Mucosa of rectum (tissue), 2 donors: ENCODE measurements around the gene PXYLP1.

Experiments
- H3K27ac ChIP-seq, 2 donors: one replicate each; pipeline ENCODE4 v1.7.0; 2013; ENCODE audit warnings: inconsistent platforms in 2 of 2, low read depth in 2 of 2, low read length in 2 of 2
- H3K27me3 ChIP-seq, 2 donors: one replicate each; pipeline ENCODE4 v1.7.0; 2013; ENCODE audit warnings: low read length in 2 of 2; ENCODE audit not compliant: control insufficient read depth in 2 of 2, insufficient read depth in 2 of 2
- H3K36me3 ChIP-seq, 2 donors: one replicate each; pipeline ENCODE4 v1.7.0; 2013; ENCODE audit warnings: low read length in 2 of 2; ENCODE audit not compliant: control insufficient read depth in 2 of 2, insufficient read depth in 2 of 2
- H3K4me1 ChIP-seq, 2 donors: one replicate each; pipeline ENCODE4 v1.7.0; 2013; ENCODE audit warnings: low read length in 2 of 2, mild to moderate bottlenecking in 1 of 2; ENCODE audit not compliant: control insufficient read depth in 2 of 2, insufficient read depth in 2 of 2
- H3K4me3 ChIP-seq, 2 donors: one replicate each; pipeline ENCODE4 v1.7.0; 2013; ENCODE audit warnings: low read length in 2 of 2
- H3K9ac ChIP-seq, 2 donors: one replicate each; pipeline ENCODE4 v1.7.0; 2013; ENCODE audit warnings: low read length in 2 of 2, low read depth in 1 of 2, mild to moderate bottlenecking in 1 of 2
- H3K9me3 ChIP-seq, 2 donors: one replicate each; pipeline ENCODE4 v1.7.0; 2013; ENCODE audit warnings: low read length in 2 of 2; ENCODE audit not compliant: control insufficient read depth in 2 of 2
- donor health status: healthy.
- donor health status: Normal muscosa, but diverticular disease.

PXYLP1 gene

GRCh38 chr3:141278196-141279076 lies 46.8 kb downstream of the PXYLP1 start:
- H3K9me3 ChIP-seq: no peaks in the 10 kb centered on the region
- no peaks in the 10 kb centered on the region for H3K27me3 ChIP-seq
- peaks cover 0 to 3% of the 10 kb centered on the region in 2 donors for H3K36me3 ChIP-seq
- H3K9ac ChIP-seq: no peak overlapping the region
- H3K27ac ChIP-seq: no peak overlapping the region
- H3K4me1 ChIP-seq: no peaks in the 10 kb centered on the region
- H3K4me3 ChIP-seq: no peak overlapping the region

GRCh38 chr3:141279077-141279967 lies 47.7 kb downstream of the PXYLP1 start:
- H3K9me3 ChIP-seq: no peaks in the 10 kb centered on the region
- H3K27me3 ChIP-seq: no peaks in the 10 kb centered on the region
- H3K36me3 ChIP-seq: peaks cover 0 to 3% of the 10 kb centered on the region in 2 donors
- H3K27ac ChIP-seq: no peak overlapping the region
- H3K4me1 ChIP-seq: no peaks in the 10 kb centered on the region
- no peak overlapping the region for H3K9ac ChIP-seq
- H3K4me3 ChIP-seq: no peak overlapping the region

GRCh38 chr3:141280086-141280485 lies 48.5 kb downstream of the PXYLP1 start:
- Histone ChIP-seq H3K9ac (no peak overlapping the region), H3K9me3 (no peaks in the 10 kb centered on the region), H3K4me3 (no peak overlapping the region), H3K27ac (no peak overlapping the region), H3K27me3 (no peaks in the 10 kb centered on the region), H3K36me3 (peaks cover 0 to 3% of the 10 kb centered on the region in 2 donors), H3K4me1 (no peaks in the 10 kb centered on the region)

DNA sequence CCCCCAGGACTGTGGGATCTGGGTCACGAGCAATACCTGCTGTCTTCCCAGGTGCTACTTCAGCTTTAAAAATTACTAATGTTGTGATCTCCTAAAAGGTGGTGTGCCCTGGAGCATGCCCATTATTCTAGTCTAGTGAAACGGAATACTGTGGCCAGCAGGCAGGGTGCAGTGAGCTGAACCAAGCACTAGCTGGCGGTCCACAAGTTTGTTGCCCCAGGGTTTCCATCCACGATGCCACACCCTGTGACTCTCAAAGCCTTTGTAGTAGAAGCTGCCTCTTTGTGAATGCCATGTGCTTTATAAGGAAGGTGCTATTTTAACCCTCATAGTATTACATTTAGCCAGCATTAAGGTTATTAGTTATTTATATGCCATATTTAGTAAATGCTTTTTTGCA lies 49.1 kb downstream of the PXYLP1 start:
- no peak overlapping the region for H3K4me3 ChIP-seq

DNA sequence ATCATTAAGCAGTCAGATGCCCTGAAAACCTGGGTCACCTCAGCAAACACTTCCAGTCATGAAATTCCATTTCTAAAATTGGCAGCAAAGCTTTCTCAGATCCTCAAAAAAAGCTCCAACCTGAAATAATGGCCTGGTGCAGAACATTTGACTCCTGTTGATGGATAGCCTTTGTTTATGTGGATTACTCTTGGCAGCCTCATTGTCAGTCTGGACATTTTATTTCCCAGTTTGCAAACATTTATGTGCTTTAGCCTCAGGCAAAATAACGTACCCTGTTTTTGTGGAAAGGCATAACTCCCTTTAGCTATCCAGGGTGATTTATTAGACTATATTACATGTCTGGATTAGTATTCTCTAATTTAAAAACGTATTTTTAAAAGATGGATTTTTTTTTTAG lies 53.9 kb downstream of the PXYLP1 start:
- Histone ChIP-seq H3K9me3 (no peaks in the 10 kb centered on the region), H3K9ac (no peak overlapping the region), H3K27ac (no peak overlapping the region), H3K27me3 (no peaks in the 10 kb centered on the region), H3K4me3 (no peak overlapping the region), H3K4me1 (no peaks in the 10 kb centered on the region), H3K36me3 (peaks cover 3 to 7% of the 10 kb centered on the region in 2 donors)

More for the DNA sequence above, 49.1 kb downstream of the PXYLP1 start:
- Histone ChIP-seq H3K9me3 (no peaks in the 10 kb centered on the region), H3K27me3 (no peaks in the 10 kb centered on the region), H3K4me1 (no peaks in the 10 kb centered on the region), H3K36me3 (peaks cover 0 to 3% of the 10 kb centered on the region in 2 donors), H3K9ac (no peak overlapping the region), H3K27ac (no peak overlapping the region)

GRCh38 chr3:141286856-141287255 lies 55.2 kb downstream of the PXYLP1 start:
- no peaks in the 10 kb centered on the region for H3K27me3 ChIP-seq
- no peaks in the 10 kb centered on the region for H3K4me1 ChIP-seq
- no peak overlapping the region for H3K27ac ChIP-seq
- H3K9ac ChIP-seq: no peak overlapping the region
- no peak overlapping the region for H3K4me3 ChIP-seq
- H3K36me3 ChIP-seq: peaks cover 0 to 7% of the 10 kb centered on the region in 2 donors
- H3K9me3 ChIP-seq: no peaks in the 10 kb centered on the region

GRCh38 chr3:141287326-141287725 lies 55.7 kb downstream of the PXYLP1 start:
- Histone ChIP-seq H3K36me3 (peaks cover 0 to 7% of the 10 kb centered on the region in 2 donors), H3K4me3 (no peak overlapping the region), H3K9ac (no peak overlapping the region), H3K4me1 (peaks cover 0 to 2% of the 10 kb centered on the region in 2 donors), H3K9me3 (no peaks in the 10 kb centered on the region), H3K27me3 (no peaks in the 10 kb centered on the region), H3K27ac (no peak overlapping the region)

- no peak overlapping the region for H3K27ac ChIP-seq
- peaks cover 3 to 11% of the 10 kb centered on the region in 2 donors for H3K36me3 ChIP-seq
- no peak overlapping the region for H3K4me3 ChIP-seq
- H3K27me3 ChIP-seq: no peaks in the 10 kb centered on the region
- H3K9ac ChIP-seq: no peak overlapping the region
- H3K4me1 ChIP-seq: peaks cover 0 to 3% of the 10 kb centered on the region in 2 donors
- H3K9me3 ChIP-seq: no peaks in the 10 kb centered on the region
These were observed 56.8 kb downstream of the PXYLP1 start for GRCh38 chr3:141288336-141288990.

GRCh38 chr3:141289228-141289772 lies 57.7 kb downstream of the PXYLP1 start:
- Histone ChIP-seq H3K27ac (no peak overlapping the region), H3K27me3 (no peaks in the 10 kb centered on the region), H3K36me3 (peaks cover 3 to 11% of the 10 kb centered on the region in 2 donors), H3K9me3 (no peaks in the 10 kb centered on the region), H3K4me1 (peaks cover 0 to 3% of the 10 kb centered on the region in 2 donors), H3K9ac (no peak overlapping the region), H3K4me3 (no peak overlapping the region)
